ENCODE results near the gene SCYGR7.

SCYGR7 gene

GRCh38 chr2:227759411-227760118, 31.4 kb downstream of the SCYGR7 start:
- DNase-seq (ENCODE audit: low read depth): no peak

DNA sequence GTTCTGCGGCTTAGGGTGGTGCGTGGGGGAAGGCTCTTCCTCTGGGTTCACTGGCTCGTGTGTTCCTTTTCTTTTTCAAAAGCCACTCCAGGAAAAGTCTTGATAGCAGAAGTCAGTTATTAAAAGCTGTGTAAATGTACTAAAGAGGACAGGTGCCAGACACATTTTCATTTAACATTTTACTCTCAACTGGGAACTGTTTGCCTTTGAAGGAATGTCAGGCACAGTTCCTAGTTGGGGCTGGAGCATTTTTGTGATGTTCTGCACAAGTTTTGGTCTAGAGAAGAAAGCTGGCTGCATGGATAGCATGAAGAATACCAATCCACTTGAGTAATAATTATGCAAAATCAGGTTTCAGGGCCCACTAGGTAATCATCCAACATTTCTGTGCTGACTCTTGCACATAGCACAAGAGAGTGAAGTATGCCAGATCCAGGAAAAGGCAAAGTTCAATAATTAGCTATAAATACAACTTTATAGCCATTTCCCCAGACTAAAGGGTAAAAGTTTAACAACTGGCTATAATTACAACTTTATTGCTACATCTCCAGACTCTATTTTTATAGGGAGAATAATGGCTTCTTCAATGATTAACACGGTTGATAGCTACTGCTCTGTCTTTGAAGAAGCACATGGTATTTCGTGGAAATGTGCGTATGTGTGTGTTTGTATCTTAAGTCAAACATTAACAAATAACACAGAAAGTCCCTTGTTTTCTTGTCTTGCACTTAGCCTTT, 33.8 kb downstream of the SCYGR7 start:
- DNase-seq (ENCODE audit: low read depth): no peak

GRCh38 chr2:227765788-227766372, 37.7 kb downstream of the SCYGR7 start:
- no peak for DNase-seq (ENCODE audit: low read depth)

- DNase-seq (ENCODE audit: low read depth): peak; percentile 4
Observed at GRCh38 chr2:227766373-227766883, 38.3 kb downstream of the SCYGR7 start.

DNA sequence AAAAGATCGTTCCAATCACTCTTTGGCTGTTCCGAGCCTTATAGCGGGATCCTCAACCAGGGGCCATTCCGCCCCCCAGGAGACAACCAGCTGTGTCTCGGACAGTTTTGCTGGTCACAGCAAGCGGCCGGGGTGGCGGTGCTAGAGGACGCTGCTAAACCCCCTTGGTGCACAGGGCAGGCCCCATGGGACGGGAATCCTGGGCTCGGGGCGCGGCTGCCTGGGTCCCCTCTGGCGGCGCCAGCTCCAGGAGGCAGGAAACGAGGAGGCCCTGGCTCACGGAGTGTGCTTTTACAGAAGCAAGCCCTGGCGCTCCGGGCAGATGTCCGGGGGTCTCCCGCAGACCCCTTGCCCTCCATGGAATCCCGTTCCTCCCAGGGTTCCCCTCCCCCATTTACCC, 39.7 kb downstream of the SCYGR7 start:
- no peak for DNase-seq (ENCODE audit: low read depth)

GRCh38 chr2:227772197-227772661, 44.1 kb downstream of the SCYGR7 start:
- DNase-seq (ENCODE audit: low read depth): no peak

GRCh38 chr2:227772932-227773331, 44.8 kb downstream of the SCYGR7 start:
- no peak for DNase-seq (ENCODE audit: low read depth)

DNA sequence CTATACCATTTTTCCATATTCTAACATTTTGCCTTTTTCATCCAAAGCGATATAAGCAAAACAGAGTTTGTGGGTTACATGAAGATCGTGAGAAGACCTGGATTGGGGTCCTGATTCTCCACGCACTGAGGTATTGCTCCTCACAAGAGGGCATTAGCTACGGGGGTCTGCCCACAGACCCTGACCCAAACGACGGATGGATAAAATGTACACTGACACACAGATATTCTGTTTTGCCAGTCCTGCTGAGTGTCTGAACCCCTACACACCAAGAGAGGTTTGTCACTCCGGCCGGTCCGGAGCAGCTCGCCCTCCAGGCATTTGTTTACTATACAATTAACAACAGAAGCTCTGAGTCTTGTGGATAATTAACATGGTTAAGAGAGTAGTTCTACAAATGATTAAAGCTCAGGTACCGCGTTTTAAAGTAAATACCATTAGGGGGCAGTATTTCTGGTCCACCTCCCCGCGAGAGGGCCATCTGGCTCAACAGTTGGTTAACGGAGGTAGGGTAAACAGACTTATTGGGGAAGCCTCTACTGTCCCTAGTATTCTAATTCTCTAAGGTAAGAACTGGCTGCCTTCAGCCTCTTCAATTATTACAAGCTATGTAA, 46.0 kb downstream of the SCYGR7 start:
- DNase-seq (ENCODE audit: low read depth): no peak

DNA sequence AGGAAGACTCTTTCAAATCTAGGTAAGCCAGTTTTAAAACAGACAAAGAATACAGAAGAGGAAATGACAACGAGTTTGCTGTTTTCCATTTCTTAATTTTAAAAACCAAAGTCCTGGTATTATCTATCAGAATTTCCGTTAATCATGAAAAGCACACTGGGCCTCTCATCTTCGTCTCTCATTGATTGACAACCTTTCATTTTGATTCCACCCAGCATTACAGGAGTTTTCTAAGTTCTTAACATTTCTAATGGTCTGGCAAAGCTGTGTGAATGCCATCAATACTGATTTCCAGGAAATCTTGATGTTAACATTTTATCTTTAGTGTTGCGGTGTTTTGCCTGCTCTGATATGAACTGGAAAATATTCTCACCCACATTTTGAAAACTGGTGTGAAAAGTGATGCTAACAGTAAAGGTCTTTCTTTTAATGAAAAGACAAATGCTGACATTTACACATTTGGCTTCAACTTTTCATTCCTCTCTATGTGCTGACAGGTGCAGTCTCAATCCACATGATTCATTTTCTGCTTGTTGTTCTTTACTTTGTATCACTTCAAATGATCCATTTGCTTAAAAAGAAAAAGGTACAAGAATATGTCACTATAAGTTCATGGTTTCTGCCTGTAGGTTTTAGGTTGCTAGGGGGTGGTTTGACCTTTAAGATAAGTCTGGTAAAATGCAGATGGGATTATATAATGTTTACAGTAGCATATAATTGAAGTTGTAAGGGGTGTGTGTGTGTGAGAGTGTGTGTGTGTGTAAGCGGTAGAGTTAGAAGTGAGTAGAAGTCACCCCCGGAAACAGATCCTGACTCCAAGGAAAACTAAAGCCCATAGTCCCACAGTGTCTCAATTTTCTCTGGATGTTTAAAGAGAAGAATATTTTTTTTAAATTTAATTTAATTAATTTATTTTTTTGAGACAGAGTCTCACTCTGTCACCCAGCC, 47.0 kb downstream of the SCYGR7 start:
- DNase-seq (ENCODE audit: low read depth): no peak

Measured in T-helper 22 cell (primary cell).